CD4-positive, alpha-beta T cell treated with Interferon gamma for 1 hour (primary cell): ENCODE results near the gene MCAM.

ENCODE experiments used
- DNase-seq: peaks from one replicate; pipeline ENCODE4 v3.0.0-alpha.2; 2020

MCAM gene

DNA sequence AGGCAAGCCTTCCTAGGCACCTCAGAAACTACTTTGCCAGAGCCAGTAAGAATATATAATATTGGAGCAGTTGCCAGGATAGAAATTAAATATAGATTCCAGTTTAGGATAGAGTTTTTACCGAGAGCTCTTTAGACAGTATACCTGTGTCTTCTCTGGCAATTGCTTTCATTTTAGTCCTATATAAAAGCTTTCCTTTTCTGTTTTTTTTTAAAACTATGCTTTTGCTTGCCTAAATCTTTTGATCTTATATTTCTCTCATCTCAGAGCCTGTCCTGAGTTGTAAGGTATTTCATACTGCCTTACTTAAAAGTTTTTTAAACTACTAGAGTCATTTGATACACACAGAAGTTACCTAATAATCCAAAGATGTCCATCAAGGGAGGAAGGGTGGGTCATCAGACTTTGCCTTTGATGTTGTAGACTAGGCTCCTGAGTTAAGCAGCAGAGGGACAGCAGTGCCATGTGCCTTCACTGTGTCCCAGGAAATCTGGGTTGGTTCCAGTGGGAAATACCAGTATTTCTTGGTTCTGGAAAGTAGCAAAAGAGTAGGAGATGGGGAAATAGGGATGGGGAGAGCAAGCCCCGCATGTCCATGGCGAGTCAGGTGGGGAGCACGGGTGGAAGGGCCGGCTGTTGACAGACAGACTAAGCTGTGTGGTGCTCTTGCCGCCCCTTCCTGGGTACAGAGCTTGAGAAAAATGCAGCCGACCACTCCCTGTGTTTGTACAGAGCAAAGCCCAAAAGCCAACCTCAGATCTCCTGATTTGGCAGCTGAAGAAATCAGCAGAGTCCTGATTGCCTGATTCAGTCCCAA, 11.2 kb downstream of the MCAM start:
- DNase-seq, result no peak

DNA sequence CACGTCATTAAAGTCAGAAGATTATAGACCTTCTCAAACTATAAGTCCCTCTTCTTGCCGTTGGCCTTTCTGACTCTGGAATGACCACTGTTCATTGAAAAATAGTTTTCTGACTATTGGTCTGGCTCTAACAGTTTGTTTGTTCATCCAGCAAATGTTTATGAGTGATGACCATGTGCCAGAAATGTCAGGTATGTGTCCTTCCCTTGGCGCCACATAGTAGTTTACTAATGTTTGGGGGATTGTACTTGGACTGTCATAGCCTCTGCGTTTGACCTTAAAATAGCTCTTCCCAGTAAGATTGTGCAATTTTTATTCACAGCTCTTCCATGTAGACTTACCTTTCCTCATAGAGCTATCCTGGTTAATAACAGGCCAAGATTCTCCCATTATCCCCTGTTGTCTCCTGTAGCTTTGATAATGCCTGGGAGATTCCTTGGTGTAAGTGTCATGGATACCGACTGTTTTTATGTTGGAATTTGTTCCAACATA, 13.7 kb downstream of the MCAM start:
- DNase-seq, result no peak

DNA sequence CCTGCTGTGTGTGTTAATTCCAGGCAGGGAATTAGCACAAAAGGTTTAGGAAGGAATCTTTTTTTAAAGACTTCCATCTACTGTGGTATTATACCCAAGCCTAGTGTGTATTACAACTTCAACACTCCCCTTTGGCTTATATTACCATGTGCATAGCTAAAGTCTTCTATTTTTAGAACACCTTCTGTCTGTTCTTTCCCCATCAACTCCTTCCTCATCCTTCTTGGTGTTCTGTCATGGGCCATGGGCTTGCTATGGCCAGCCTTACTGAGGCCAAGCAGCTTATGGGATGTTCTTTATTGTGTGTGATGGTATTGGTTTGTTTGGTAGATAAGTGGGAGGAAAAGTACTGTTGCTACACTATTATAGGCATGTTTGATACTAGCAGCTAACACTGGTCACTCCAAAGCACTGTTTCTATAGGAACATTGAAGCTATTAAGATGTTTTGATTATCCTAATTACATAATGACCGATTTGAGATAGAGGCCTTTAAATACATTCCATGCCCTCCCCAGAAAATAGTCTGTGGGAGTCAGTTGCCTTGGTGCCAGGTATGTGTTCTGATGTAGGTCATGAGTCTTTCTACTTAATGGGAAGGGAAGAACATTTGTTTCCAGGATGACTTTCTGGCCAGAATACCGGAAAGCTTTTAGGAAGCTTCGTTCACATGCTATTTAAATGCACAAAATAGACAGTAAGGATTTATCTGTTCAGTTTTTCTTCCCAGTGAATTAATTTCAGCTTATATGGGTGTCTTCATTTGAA, 16.5 kb downstream of the MCAM start:
- no peak for DNase-seq

DNA sequence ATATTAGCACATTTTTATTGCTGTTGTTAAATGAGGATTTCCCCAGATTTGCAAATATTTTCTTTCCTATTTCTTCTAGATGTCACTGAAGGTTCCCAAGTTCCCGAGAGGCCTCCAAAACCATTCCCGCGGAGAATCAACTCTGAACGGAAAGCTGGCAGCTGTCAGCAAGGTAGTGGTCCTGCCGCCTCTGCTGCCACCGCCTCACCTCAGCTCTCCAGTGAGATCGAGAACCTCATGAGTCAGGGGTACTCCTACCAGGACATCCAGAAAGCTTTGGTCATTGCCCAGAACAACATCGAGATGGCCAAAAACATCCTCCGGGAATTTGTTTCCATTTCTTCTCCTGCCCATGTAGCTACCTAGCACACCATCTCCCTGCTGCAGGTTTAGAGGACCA, 17.5 kb downstream of the MCAM start:
- no peak for DNase-seq

DNA sequence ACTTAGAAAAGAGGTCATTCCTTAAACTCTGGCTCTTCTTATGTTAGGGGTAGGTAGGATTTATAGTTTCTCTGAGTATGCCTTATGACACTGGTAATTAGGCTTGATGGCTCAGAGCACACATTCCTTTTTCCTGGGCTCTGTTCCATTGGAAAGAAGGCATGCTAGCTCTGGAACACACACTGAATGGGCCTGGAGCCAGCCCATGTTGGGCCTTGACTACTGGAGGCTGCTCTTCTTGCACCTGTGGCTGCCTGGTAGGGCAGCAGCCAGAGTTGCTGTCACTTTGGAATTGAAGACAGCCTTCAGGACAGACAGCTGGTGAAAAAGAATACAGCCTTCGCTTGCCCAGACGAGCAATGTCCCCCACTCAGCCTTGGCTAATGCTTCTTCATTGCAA, 18.2 kb downstream of the MCAM start:
- no peak for DNase-seq

DNA sequence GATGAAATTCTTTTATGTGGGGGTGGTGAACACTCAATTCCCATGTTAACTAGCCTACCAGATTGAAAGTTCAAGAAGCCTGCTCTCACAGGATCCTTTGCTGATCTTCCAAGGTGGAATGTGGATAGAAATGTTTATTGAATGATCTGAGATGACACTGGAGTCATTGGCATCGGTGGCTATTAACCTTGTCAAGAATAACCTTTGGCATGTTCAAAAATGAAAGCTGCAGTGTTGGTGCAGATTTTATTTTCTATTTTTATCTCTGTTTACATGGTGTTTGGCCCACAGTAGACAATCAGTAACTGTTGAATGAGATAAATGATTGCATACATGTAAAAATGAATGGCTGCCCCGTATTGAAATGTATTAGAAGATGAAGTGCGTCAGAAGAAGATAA, 19.0 kb downstream of the MCAM start:
- DNase-seq, result no peak

DNA sequence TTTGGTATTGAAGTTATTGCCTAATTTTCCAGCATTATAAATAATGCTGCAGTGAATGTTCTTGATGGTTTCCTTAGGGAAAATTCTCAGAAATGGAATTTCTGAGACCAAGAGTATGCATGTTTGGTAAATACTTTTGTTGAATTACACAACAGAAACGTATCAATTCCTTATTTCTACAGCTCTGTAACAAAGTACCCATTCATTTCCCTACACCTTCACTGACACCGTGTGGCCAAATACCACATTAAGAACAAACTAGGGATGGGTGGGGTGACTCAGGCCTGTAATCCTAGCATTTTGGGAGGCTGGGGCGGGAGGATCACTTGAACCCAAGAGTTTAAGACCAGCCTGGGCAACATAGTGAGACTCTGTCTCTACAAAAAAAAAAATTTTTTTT, 21.8 kb downstream of the MCAM start:
- DNase-seq, result no peak

DNA sequence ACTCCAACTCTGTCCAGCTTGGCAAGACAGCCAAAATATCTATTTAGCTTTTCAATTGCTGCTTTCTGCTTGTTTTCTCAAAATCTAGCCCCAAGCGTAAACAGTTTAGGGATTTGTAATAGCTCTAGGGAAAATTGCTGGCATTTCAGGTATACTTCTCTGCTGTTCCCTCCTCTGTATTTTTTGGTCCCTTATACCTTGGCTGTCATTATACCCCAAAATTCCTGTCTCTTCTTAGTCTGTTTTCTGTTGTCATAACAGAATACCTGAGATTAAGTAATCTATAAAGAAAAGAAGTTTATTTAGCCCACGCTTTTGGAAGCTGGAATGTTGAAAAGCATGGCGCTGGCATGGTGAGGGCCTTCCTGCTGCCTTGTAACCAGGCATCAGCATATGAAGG, 23.5 kb downstream of the MCAM start:
- DNase-seq, result no peak

DNA sequence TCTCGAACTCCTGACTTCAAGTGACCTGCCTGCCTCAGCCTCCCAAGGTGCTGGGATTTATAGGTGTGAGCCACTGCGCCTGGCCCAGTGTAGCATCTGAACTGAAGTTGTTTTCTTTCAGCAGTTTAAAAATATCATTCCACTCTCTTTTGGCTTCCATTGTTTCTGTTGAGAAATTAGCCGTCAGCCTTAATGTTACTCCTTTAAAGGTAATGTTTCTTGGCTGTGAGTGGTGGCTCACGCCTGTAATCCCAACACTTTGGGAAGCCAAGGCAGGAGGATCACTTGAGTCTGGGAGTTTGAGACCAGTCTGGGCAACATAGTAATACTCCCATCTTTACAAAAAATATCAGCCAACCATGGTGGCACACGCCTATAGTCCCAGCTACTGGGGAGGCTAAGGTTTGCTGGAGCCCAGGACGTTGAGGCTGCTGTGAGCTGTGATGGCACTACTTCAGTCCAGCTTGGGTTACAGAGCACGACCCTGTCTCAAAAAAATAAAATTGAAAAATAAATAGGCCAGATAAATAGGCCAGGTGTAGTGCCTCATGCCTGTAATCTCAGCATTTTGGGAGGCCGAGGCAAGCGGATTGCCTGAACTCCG, 25.9 kb downstream of the MCAM start:
- DNase-seq, result no peak

DNA sequence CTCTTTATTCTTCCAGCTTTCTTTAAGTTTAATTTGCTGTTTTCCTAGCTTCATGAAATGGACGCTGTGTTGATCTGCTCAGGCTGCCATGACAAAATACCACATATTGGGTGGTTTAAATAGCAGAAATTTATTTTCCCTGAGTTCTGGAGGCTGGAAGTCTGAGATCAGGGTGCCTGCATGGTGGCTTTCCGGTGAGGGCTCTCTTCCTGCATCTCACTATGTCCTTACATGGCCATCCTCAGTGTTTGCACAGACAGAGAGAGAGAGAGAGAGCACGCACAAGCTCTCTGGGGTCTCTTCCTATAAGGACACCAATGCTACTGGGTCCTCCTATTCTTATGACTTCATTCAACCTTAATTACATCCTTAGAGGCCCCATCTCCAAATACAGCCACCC, 28.7 kb downstream of the MCAM start:
- no peak for DNase-seq

DNA sequence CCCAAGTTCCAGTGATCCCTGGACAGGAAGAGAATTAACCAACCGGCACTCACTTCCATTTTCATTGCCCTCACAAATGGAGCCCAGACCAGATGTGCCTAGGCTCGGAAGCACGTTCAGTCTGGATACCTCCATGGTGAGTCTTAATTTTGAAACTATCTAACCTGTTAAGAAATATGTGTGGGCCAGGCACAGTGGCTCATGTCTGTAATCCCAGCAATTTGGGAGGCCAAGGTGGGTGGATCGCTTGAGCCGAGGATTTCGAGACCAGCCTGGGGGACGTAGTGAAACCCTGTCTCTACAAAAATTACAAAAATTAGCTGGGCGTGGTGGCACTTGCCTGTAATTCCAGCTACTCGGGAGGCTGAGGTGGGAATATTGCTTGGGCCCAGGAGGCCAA, 31.5 kb downstream of the MCAM start:
- DNase-seq, result no peak

DNA sequence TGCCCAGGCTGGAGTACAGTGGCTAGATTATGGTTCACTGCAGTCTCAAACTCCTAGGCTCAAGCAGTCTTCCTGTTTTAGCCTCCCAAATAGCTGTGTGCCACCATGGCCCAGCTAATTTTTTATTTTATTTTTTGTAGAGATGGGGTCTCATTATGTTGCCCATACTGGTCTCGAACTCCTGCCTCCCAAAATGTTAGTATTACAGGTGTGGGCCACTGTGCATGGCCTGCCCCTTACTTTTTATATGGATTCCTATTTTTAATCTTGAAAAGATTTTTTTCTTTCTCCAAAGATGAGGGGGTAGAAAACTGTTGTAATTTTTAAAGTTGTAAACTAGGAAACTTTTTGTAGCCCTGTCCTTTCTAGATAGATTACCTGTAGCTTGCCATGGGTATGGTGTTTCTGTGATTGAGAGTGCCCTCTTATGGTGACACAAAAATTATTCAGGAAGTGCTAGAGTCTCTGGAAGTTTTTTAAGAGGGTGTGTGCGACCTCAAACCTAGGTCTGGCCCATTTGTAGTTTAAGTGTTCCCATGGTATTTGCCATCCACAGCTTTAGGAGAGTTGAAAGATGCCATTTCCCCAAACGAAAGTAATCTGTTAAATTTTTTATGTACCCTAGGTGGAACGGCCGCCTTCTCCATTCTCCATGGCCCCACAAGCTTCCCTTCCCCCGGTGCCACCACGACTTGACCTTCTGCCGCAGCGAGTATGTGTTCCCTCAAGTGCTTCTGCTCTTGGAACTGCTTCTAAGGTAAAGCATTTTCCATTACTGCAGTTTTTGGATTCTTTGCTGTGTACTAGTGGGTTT, 32.4 kb downstream of the MCAM start:
- DNase-seq, result no peak

DNA sequence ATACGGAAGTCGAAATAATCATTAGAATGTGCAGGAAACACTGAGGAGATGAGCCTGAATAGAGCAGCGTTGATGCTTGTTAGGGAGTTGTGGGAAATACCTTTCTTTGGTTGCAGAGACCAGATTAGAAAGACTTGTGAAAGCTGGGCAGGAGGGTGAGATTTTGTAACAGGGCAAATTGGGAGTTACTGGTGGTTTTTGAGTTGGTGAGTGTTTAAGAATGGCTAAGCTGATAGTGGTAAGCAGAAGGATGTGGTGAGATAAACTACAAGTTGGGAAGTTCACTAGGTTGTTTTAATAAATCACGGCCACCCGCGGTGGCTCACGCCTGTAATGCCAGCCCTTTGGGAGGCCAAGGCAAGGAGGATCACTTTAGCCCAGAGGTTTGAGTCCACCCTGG, 34.4 kb downstream of the MCAM start:
- DNase-seq, result no peak

DNA sequence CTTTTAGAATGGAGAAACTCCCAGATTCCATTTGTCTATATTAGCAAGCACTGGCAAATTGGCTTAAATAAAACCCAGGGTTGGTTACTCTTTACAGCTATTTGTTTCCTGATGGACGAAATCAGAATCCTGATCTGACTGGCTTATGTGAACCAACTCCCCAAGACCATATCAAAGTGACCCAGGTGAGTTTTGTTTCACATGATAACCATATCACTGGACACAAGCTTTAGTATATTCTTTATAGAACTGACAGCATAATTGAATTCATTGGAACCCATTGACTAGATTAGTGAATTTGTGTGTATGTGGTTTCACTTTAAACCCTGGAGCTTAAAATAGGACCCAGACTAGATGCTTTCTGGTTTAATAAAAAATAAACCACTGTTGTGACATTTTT, 39.3 kb downstream of the MCAM start:
- no peak for DNase-seq

DNA sequence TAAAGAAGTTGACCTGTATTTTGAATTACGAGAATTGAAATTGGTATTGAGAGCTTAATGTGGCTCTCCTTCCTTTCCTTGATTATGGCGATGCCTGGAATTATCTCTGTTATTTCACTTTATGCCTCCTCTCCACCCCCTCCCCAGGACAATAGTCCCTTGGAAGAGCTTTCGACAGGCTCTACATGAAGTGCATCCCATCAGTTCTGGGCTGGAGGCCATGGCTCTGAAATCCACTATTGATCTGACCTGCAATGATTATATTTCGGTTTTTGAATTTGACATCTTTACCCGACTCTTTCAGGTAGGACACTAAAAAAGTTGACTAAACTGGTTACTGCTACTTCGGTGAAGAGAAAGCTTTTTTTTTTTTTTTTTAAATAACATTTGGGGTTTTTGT, 43.2 kb downstream of the MCAM start:
- no peak for DNase-seq

DNA sequence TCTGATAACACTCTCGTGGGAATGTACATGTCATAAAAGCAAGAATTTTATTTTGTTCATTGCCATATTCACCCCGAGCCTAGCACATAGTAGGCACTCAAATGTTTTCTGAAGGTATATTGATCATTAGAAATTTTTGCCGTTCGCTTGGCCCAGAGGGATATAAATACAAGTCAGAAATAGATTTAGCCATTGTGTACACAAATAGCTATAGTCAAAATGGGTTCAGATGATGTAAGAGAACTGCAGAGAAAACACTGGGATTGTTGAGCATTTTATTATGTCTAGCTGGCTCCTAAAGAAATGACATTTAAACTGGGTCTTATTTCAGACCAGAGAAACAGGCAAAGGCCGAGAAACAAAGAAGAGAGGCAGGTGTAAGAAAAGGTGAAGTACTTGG, 49.3 kb downstream of the MCAM start:
- DNase-seq, result no peak

DNA sequence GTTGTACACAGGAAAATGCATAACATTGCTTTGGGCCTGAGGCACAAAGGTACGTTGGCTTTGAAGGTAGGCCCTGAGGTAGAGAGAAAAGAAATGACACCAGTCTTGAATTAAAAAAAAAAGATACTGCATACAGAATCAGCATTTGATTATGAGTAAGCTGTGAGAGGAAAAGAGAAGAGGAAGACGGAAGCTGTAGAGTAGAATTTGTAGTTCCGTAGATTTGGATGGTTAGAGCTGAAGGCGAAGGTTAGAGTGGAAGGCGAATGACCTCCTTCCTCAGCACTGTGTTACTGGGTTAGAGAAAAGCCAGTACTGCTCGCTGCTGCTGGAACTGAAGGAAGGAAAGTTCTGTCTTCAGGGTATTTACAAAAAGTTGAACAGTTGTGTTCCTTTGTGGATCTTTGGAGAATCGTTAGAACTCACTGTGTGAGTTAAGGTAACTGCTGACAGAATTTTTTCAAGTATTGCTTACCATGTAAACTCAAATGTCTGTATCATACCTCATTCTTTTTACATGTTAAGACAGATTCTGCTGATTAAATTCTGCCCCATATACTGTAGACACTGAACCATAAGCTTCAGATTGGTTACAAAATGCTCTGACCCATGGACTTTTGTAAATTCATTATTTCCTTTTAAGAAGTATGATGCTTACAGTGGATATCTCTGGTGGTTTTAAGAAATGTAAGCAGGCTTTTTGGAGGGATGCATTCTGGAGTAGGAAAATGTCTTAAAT, 50.2 kb downstream of the MCAM start:
- DNase-seq, result no peak

DNA sequence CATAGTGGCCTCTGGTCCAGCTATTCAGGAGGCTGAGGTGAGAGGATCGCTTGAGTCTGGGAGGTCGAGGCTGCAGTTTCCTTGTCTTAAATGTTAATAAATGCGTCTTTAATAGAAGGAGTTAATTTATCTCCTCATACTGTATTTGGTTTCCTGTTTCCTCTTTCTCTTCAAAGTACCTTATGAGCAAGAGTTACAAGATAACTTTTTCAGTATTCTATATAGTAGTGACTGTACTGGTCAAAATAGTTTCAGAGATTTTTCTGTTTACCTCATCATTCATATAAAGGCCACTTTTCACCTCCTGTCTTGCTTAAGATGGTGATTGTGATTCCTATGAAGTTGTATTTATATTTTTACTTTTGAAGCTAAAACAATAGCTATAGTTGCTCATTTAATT, 50.9 kb downstream of the MCAM start:
- DNase-seq, result no peak

DNA sequence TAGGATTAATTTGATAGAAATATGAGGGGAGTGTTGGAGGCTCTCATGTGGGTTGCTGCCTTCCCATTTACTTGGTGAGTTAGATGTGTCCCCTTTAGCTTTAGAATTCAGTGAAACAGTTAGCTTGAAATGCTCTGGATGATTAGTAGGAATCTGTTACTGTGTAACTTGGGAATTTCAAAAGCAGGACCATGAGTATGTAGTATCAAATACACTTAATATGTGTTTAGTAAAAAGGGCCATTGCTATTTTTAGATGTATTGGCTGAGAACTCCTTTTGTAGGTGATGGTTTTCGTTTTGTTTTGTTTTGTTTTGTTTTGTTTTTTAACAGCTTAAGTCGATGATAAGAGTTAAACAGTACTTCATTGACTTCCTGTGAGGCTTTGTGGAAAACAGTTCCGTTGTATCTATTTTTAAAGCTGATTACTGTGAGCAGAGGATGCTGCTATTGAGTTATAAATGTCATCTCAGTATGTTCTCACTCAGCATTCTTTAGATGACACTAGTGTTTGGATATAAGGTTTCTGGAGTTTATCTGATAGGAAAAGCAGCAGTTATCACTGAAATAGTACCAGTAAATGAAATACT, 53.5 kb downstream of the MCAM start:
- no peak for DNase-seq

DNA sequence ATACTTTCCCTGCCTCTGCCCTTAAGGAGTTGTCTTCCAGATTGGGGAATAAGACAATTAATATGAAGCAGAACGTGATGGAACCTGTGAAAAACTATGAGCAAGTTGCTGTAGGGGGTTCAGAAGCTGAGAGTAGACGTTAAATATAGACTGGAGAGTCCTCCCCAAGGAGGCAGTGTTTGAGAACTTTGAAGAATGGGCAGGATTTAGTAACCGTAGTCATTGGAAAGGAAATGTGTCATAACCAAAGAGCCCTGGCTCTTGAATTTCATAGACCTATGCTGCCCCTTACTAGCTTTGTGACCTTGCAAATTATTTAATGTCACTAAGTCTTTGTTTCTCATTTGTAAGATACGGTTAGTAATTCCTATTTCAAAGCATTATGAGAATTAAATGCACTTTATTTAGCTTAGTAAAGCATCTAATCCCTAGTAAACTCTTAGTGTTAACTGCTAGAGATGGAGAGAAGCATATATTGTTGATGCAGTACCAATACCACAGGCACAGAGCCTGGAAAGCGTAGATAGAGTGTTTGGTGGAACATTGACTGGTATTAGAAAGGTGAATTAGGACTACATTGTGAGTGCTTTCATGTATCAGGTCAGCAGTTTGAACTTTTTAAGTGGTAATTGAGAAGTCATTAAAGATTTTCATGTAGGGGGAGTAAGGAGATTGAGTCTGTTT, 54.1 kb downstream of the MCAM start:
- DNase-seq, result no peak

DNA sequence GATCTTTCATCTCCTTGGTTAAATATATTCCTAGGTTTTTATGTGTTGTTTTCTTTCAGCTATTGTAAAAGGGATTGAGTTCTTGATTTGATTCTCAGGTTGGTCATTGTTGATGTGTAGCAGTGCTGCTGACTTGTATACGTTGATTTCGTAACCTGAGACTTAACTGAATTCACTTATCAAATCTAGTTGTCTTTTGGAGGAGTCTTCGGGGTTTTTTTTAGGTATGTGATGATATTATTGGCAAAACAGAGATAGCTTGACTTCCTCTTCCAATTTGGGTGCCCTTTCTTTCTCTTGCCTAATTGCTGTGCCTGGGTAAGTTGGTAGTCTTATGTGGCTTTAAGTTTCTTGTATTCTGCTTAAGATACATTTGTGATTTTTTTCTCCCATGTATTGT, 57.9 kb downstream of the MCAM start:
- no peak for DNase-seq
